ENCODE measurements around the gene GABRA5. TPM values are rescaled to one million over a fixed set of nuclear protein-coding genes. Genes with fewer than 3 reads are reported as not detected.

The GABRA5 gene
- total and polyA plus RNA-seq, 2 of the 8 experiments (the other 6 are each of a cell fraction or from before 2014, with no cell fraction given) = 15.0 to 29.6 TPM

DNA sequence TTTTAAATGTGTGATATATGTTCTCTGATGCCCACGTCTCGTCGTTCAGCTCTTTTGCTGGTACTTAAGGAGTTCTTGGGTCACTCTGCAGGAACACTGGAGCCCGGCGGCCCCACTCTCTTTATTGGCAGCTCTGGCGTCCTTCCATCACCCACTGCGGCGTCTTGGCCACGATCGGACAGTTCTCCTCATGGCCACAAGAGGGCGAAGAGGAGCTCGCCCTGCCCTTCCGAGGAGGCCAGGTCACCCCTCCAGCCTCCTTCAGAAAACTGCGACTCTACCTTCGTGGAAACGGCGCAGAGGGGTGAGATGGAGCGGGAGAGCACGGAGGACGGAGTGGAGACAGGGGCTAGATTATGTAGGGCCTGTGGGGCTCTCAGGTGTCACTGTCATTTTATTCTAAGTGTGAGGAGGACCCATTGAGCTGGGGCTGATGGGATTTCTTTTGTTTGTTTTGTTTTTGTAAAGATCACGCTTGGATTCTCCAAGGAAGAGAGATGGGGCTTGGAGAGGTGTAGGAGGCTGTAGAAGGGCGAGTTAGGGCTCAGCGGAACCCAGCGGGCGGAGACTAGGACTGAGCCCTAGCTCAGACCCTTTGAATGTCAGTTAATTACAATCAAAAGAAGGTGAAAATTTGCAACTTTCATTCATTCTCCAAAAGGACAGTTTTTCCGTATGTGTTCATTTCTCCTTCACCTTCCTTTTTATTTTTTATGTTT lies 28.0 kb upstream of the GABRA5 start:
- Histone ChIP-seq H2AK5ac (ENCODE audit: low read depth, low read length) (no peak overlapping the region), H3K4ac (replicated peaks; ENCODE audit: insufficient read length, low read depth, low read length) (no peak overlapping the region), H3K14ac (ENCODE audit: insufficient read length) (no peak overlapping the region), H3K4me2 (ENCODE audit: insufficient read depth in 1 of 2, low read depth in 2 of 2, low read length in 2 of 2) (peak overlapping the region; percentile 29 to 36; a peak in 3 of 4 replicates), H3K27me3 (replicated peaks in 1 of 4; ENCODE audit: control insufficient read depth in 3 of 4, extremely low read depth in 1 of 4, insufficient read depth in 3 of 4, low read length in 3 of 4) (no peaks in the 10 kb centered on the region; a peak in 1 of 7 replicates), H4K20me1 (replicated peaks in 1 of 2; ENCODE audit: control insufficient read depth in 1 of 2, insufficient read depth in 2 of 2, low read length in 2 of 2) (no peaks in the 10 kb centered on the region), H4K8ac (ENCODE audit: extremely low read depth, insufficient read depth, low read length) (no peak overlapping the region), H4K91ac (replicated peaks; ENCODE audit: insufficient read length, low read length) (no peak overlapping the region), H2BK12ac (ENCODE audit: low read depth, low read length) (no peak overlapping the region), H3K9ac (replicated peaks in 1 of 4; ENCODE audit: extremely low read depth in 1 of 4, low read depth in 3 of 4, low read length in 3 of 4) (no peak overlapping the region), H2BK5ac (ENCODE audit: low read depth, low read length) (no peak overlapping the region), H3K23ac (ENCODE audit: insufficient read length) (no peak overlapping the region), H3K23me2 (ENCODE audit: low read depth, low read length) (no peaks in the 10 kb centered on the region; the same call in 1 of the 2 replicates), H3K4me3 (ENCODE audit: extremely low read depth in 1 of 4, insufficient read depth in 2 of 4, low read depth in 3 of 4, low read length in 4 of 4) (peak overlapping the region in 3 of 4 experiments; percentile 8 to 40 (median 12); a peak in 4 of 8 replicates), H4K5ac (ENCODE audit: insufficient read length, low read depth, low read length) (peak overlapping the region; percentile 8), H2BK120ac (replicated peaks; ENCODE audit: low read depth, low read length) (no peak overlapping the region), H2BK20ac (ENCODE audit: low read length) (no peak overlapping the region), H3K9me3 (ENCODE audit: insufficient read depth in 2 of 2, low read depth in 1 of 2, low read length in 1 of 2) (peaks cover 5 to 9% of the 10 kb centered on the region in 2 experiments), H3K79me2 (ENCODE audit: control insufficient read depth in 1 of 2, insufficient read depth in 2 of 2, low read length in 2 of 2) (no peaks in the 10 kb centered on the region), H3K36me3 (ENCODE audit: control insufficient read depth in 2 of 4, insufficient read depth in 4 of 4, low read length in 3 of 4) (peaks cover 0 to 3% (median 0%) of the 10 kb centered on the region in 4 experiments; a peak in 1 of 8 replicates), H3K4me1 (replicated peaks in 1 of 4; ENCODE audit: control insufficient read depth in 3 of 4, insufficient read depth in 4 of 4, low read length in 3 of 4) (peaks cover 3 to 13% (median 6%) of the 10 kb centered on the region in 4 experiments), H3K56ac (replicated peaks; ENCODE audit: insufficient read length, low read depth, low read length) (no peak overlapping the region), H2AFZ (ENCODE audit: low read length) (peak overlapping the region; percentile 67), H3K79me1 (ENCODE audit: low read depth, low read length) (no peaks in the 10 kb centered on the region), H3K27ac (ENCODE audit: low read depth, low read length) (no peak overlapping the region), H2BK15ac (ENCODE audit: low read length) (no peak overlapping the region), H3K18ac (ENCODE audit: extremely low read depth, low read length) (no peak overlapping the region)
- FAIRE-seq (peak; percentile 52), DNase-seq (ENCODE audit: low read depth in 1 of 2, low spot score in 2 of 2) (peak; percentile 36 to 89)
- WGBS, 2 experiments (ENCODE audit: extremely low coverage in 1 of 2, insufficient coverage in 1 of 2, insufficient read length in 1 of 2, insufficient replicate concordance in 2 of 2, low coverage in 1 of 2, low lambda C conversion rate in 2 of 2, missing lambda C conversion rate in 1 of 2) = 50% methylated on average over 26 of the region's 26 CpGs; no CpG with 5 or more reads in 1 of the 2 experiments
- ChIA-PET POLR2A (ENCODE audit: partially characterized antibody) (interaction anchor here (0.7 to 1.5 kb wide), 5 partner anchors 9 to 596 kb away, joined by 3 to 4 read pairs (median 4); partner anchors contain the start of gene GABRA5), CTCF (ENCODE audit: partially characterized antibody) (interaction anchor here (0.7 to 3.1 kb wide), 40 partner anchors 9 to 899 kb away, joined by 3 to 22 read pairs (median 4); partner anchors contain the start of gene GABRA5)
- no peak for TF ChIP-seq NRF1 (IDR thresholded peaks at IDR 0.05; ENCODE audit: low read depth, low read length)
- peak; percentile 22; the same call in 1 of the 2 replicates for TF ChIP-seq E2F6 (IDR thresholded peaks at IDR 0.05)
- TF ChIP-seq RNF2 (IDR thresholded peaks at IDR 0.05; ENCODE audit: borderline replicate concordance, low read depth, low read length, missing control alignments, poor library complexity, severe bottlenecking) = no peak
- no peak for TF ChIP-seq BRCA1 (IDR thresholded peaks at IDR 0.05; ENCODE audit: low read depth, low read length)
- peak; percentile 71 to 90 (median 87) for TF ChIP-seq CTCF (IDR thresholded peaks at IDR 0.05; ENCODE audit: control extremely low read depth in 1 of 3, insufficient read depth in 1 of 3, low read depth in 1 of 3, low read length in 3 of 3)
- no peak for TF ChIP-seq KDM4A (IDR thresholded peaks at IDR 0.05; ENCODE audit: low read depth, low read length, severe bottlenecking)
- TF ChIP-seq CEBPB (IDR thresholded peaks at IDR 0.05; ENCODE audit: low read depth, low read length) = no peak
- peak; percentile 56 for TF ChIP-seq ASH2L (IDR thresholded peaks at IDR 0.05; ENCODE audit: low read length)

All from H1 (cell line).